B cell (primary cell): ENCODE data around the gene TBATA. TPM values are rescaled to one million over a fixed set of nuclear protein-coding genes. Genes with fewer than 3 reads are reported as not detected.

Experiments
- ATAC-seq: fragments of 200-7000 bp; cut with Tn5 transposase; one replicate; pipeline ENCODE4 v1.10.0; 2021; ENCODE audit warnings: low read depth, mild to moderate bottlenecking, moderate number of reproducible peaks, moderate library complexity
- CTCF ChIA-PET: fragments of 350-600 bp; sonication (Branson Sonifier 250); formaldehyde crosslinking; loops from one replicate; lab custom pipeline; 2021; ENCODE audit warnings: antibody characterized with exemption, inconsistent platforms; lab: Charles Lee
- POLR2A ChIA-PET: fragments of 350-600 bp; sonication (Branson Sonifier 250); formaldehyde crosslinking; loops from one replicate; lab custom pipeline; 2021; ENCODE audit warnings: antibody characterized with exemption; lab: Charles Lee
- DNase-seq: peaks from one replicate; pipeline ENCODE4 v3.0.0; 2013
- H2AFZ ChIP-seq: 2 replicates; pipeline ENCODE4 v1.6.1; 2012; ENCODE audit warnings: mild to moderate bottlenecking, low read depth, low read length; ENCODE audit not compliant: insufficient read depth, poor library complexity, severe bottlenecking
- H3K27ac ChIP-seq, 2 donors: 1 replicate in 1 of 2; 2 replicates in 1 of 2; pipeline ENCODE4 v1.5.1; 2012 to 2013; ENCODE audit warnings: low read length in 2 of 2, mild to moderate bottlenecking in 2 of 2, moderate library complexity in 1 of 2
- H3K27me3 ChIP-seq, 4 experiments: fragments of 200-600 bp in 1 of 4; sonication (generic) in 1 of 4; replicated peaks in 1 of 4; 1 replicate in 2 of 4; 2 replicates in 2 of 4; pipeline versions ENCODE4 v1.6.1 to v1.7.0; 2013 to 2016; ENCODE audit warnings: low read length in 3 of 4, mild to moderate bottlenecking in 2 of 4, mixed read lengths in 1 of 4, moderate library complexity in 1 of 4; ENCODE audit not compliant: insufficient read depth in 4 of 4, control insufficient read depth in 3 of 4; ENCODE audit errors: control extremely low read depth in 1 of 4
- H3K36me3 ChIP-seq, 2 experiments: replicated peaks in 1 of 2; 1 replicate in 1 of 2; 2 replicates in 1 of 2; pipeline versions ENCODE4 v1.6.1 to v1.7.1; 2013; ENCODE audit warnings: low read length in 1 of 2; ENCODE audit not compliant: insufficient read depth in 2 of 2, control insufficient read depth in 1 of 2; ENCODE audit errors: control extremely low read depth in 1 of 2, extremely low read depth in 1 of 2
- H3K4me1 ChIP-seq, 2 donors: fragments of 200-600 bp in 1 of 2; sonication (generic) in 1 of 2; 1 replicate in 1 of 2; 2 replicates in 1 of 2; pipeline versions ENCODE4 v1.5.1 to v1.6.1; 2013 to 2017; ENCODE audit warnings: low read length in 2 of 2; ENCODE audit not compliant: control insufficient read depth in 2 of 2, insufficient read depth in 2 of 2
- H3K4me2 ChIP-seq: replicated peaks from 2 replicates; pipeline ENCODE3; 2012; ENCODE audit warnings: mild to moderate bottlenecking, low read depth, low read length; ENCODE audit not compliant: poor library complexity, severe bottlenecking
- H3K4me3 ChIP-seq, 5 experiments: fragments of 200-600 bp in 1 of 5; sonication (generic) in 1 of 5; 1 replicate in 3 of 5; 2 replicates in 2 of 5; pipeline versions ENCODE4 v1.5.1 to v1.7.0; 2011 to 2016; ENCODE audit warnings: low read length in 4 of 5, mild to moderate bottlenecking in 4 of 5, low read depth in 2 of 5, control low read depth in 1 of 5, moderate library complexity in 1 of 5; ENCODE audit not compliant: insufficient read depth in 1 of 5; ENCODE audit errors: control extremely low read depth in 1 of 5, extremely low read depth in 1 of 5
- H3K79me2 ChIP-seq: fragments of 200-600 bp; sonication (generic); one replicate; pipeline ENCODE4 v1.6.0; 2016; ENCODE audit warnings: low read length; ENCODE audit not compliant: control insufficient read depth, insufficient read depth
- H3K9ac ChIP-seq: fragments of 200-600 bp; sonication (generic); 2 replicates; pipeline ENCODE4 v1.6.1; 2017; ENCODE audit warnings: mild to moderate bottlenecking, low read length, moderate library complexity
- H3K9me3 ChIP-seq, 3 donors: one replicate each; pipeline versions ENCODE4 v1.6.1 to v1.7.1; 2013; ENCODE audit warnings: low read length in 2 of 3; ENCODE audit not compliant: control insufficient read depth in 2 of 3, insufficient read depth in 1 of 3; ENCODE audit errors: control extremely low read depth in 1 of 3
- H4K20me1 ChIP-seq: 2 replicates; pipeline ENCODE4 v1.6.0; 2012; ENCODE audit warnings: mild to moderate bottlenecking, low read length; ENCODE audit not compliant: insufficient read depth, control insufficient read depth, poor library complexity, severe bottlenecking
- H3K27ac Mint-ChIP-seq: one replicate; pipeline ENCODE4 v1.8.0; 2021; ENCODE audit warnings: mixed read lengths
- H3K27me3 Mint-ChIP-seq: one replicate; pipeline ENCODE4 v1.8.0; 2021; ENCODE audit warnings: mixed read lengths
- H3K4me1 Mint-ChIP-seq: one replicate; pipeline ENCODE4 v1.8.0; 2021; ENCODE audit warnings: mixed read lengths
- H3K4me3 Mint-ChIP-seq: one replicate; pipeline ENCODE4 v1.8.0; 2021; ENCODE audit warnings: mixed read lengths
- H3K9me3 Mint-ChIP-seq: one replicate; pipeline ENCODE4 v1.8.0; 2022; ENCODE audit warnings: mixed read lengths; ENCODE audit not compliant: insufficient read depth
- EZH2 ChIP-seq: IDR thresholded peaks from 2 replicates; pipeline ENCODE4 v1.6.1; 2012; ENCODE audit warnings: borderline replicate concordance, low read depth, mild to moderate bottlenecking, moderate library complexity, low read length; ENCODE audit not compliant: insufficient read depth, poor library complexity, severe bottlenecking
- WGBS: methylation state at CpG from one replicate; pipeline ENCODE4 v1.1.5; 2013; ENCODE audit warnings: missing lambda C conversion rate; ENCODE audit not compliant: insufficient coverage; 5-methylcytosine and 5-hydroxymethylcytosine counted together
- intact Hi-C: fragments of 100-400 bp; cut with micrococcal nuclease; formaldehyde crosslinking; loops from one replicate; pipeline ENCODE4 v1.10.0; 2022
- polyA plus RNA-seq: library from polyadenylated mRNA; depleted of rRNA; stranded (reverse); fragments of >200 nt; gene quantifications from 2 replicates; pipeline ENCODE4 v1.2.3, GENCODE V29; 2012
- total RNA-seq, 2 donors: library from RNA; stranded (reverse); fragments of 120-200 nt in 1 of 2; gene quantifications; 1 replicate in 1 of 2; 2 replicates in 1 of 2; pipeline versions ENCODE4 v1.2.3 to v1.2.4, GENCODE V29; 2013 to 2022
- TF ChIP-seq, protein P1 (sequence below): fragments of 200-600 bp; IDR thresholded peaks from one replicate; pipeline ENCODE4 v1.8.0; 2022; ENCODE audit warnings: antibody characterized with exemption, mild to moderate bottlenecking

The TBATA gene
- total and polyA plus RNA-seq, 2 donors (not counting 1 experiment from before 2014, with no cell fraction given): not detected

- H3K4me3 Mint-ChIP-seq: no peak overlapping the region
- H3K27me3 ChIP-seq: peaks cover 0 to 6% (median 0%) of the 10 kb centered on the region in 4 experiments
- CTCF ChIA-PET: no interaction called here
- peaks cover 13% of the 10 kb centered on the region for H3K79me2 ChIP-seq
- no peak overlapping the region for H3K27ac ChIP-seq
- no peak overlapping the region for H3K4me2 ChIP-seq
- H3K4me1 ChIP-seq: no peaks in the 10 kb centered on the region
- H3K36me3 ChIP-seq: no peaks in the 10 kb centered on the region
- H4K20me1 ChIP-seq: no peaks in the 10 kb centered on the region
- H3K4me1 Mint-ChIP-seq: peaks cover under 1% of the 10 kb centered on the region
- H3K27me3 Mint-ChIP-seq: peaks cover 28% of the 10 kb centered on the region
- TF ChIP-seq, protein P1, sequence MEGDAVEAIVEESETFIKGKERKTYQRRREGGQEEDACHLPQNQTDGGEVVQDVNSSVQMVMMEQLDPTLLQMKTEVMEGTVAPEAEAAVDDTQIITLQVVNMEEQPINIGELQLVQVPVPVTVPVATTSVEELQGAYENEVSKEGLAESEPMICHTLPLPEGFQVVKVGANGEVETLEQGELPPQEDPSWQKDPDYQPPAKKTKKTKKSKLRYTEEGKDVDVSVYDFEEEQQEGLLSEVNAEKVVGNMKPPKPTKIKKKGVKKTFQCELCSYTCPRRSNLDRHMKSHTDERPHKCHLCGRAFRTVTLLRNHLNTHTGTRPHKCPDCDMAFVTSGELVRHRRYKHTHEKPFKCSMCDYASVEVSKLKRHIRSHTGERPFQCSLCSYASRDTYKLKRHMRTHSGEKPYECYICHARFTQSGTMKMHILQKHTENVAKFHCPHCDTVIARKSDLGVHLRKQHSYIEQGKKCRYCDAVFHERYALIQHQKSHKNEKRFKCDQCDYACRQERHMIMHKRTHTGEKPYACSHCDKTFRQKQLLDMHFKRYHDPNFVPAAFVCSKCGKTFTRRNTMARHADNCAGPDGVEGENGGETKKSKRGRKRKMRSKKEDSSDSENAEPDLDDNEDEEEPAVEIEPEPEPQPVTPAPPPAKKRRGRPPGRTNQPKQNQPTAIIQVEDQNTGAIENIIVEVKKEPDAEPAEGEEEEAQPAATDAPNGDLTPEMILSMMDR: no peak
- no peak for TF ChIP-seq EZH2
- DNase-seq (no peak), ATAC-seq (no peak)
- H2AFZ ChIP-seq: no peak overlapping the region
- POLR2A ChIA-PET: no interaction called here
- H3K27ac Mint-ChIP-seq: no peak overlapping the region
- WGBS: 97% methylated on average over 4 of the region's 6 CpGs
- no peaks in the 10 kb centered on the region for H3K9me3 ChIP-seq
- intact Hi-C loops: no loop called here
- no peaks in the 10 kb centered on the region for H3K9me3 Mint-ChIP-seq
- no peak overlapping the region for H3K9ac ChIP-seq
- no peak overlapping the region for H3K4me3 ChIP-seq
Observed at GRCh38 chr10:70809011-70809611, 23.9 kb upstream of the TBATA start.

DNA sequence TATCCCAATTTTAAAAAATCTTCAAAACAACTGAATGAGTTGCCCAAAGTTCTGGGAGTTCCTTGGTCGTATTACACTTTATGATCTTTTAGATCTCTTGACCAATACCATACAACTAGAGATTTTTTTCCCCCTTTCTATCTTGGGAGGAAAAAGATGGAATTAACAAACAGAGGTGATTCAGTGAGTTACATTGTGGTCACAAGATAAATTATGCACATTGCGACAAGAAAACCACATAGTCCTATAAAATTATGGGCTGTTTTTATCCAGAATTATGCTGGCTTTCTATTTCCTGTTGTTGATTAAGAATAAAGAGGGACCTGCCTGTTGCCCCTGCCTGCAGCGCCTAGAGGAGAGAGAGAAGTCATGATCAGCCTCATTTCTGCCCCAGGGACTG lies 22.4 kb upstream of the TBATA start:
- Histone ChIP-seq H3K9ac (no peak overlapping the region), H3K4me2 (no peak overlapping the region), H4K20me1 (no peaks in the 10 kb centered on the region), H3K79me2 (peaks cover 3% of the 10 kb centered on the region), H2AFZ (no peak overlapping the region), H3K27me3 (peaks cover 0 to 6% (median 3%) of the 10 kb centered on the region in 4 experiments), H3K4me1 (no peaks in the 10 kb centered on the region), H3K4me3 (no peak overlapping the region), H3K9me3 (no peaks in the 10 kb centered on the region), H3K27ac (no peak overlapping the region), H3K36me3 (no peaks in the 10 kb centered on the region)
- no peak overlapping the region for H3K27ac Mint-ChIP-seq
- intact Hi-C loops: no loop called here
- WGBS: no CpG with 5 or more reads among the region's 3 CpGs
- no peaks in the 10 kb centered on the region for H3K4me1 Mint-ChIP-seq
- H3K9me3 Mint-ChIP-seq: no peaks in the 10 kb centered on the region
- no peak for ATAC-seq
- ChIA-PET CTCF (no interaction called here), POLR2A (no interaction called here)
- no peak for TF ChIP-seq EZH2
- TF ChIP-seq, protein P1: no peak
- H3K27me3 Mint-ChIP-seq: peaks cover 33% of the 10 kb centered on the region
- no peak overlapping the region for H3K4me3 Mint-ChIP-seq
- no peak for DNase-seq
